ENCODE data around the gene SEH1L.
"Not testable (repeated sequence)": the region's sequence is repeated elsewhere in the genome, so short reads cannot be mapped to it uniquely, and the experiment has no call there.

Gene SEH1L

GRCh38 chr18:12963069-12963468, 15.3 kb downstream of the SEH1L start:
- TF ChIP-seq CTCF (IDR thresholded peaks at IDR 0.05; ENCODE audit: low read depth, low read length, missing control alignments) = no peak
- DNase-seq = no peak
- H3K4me3 ChIP-seq (ENCODE audit: low read depth, low read length) = no peak overlapping the region
- in situ Hi-C loops (cut with HindIII; ENCODE audit: low pct_ligation_motif_present, low sequenced_read_pairs) = no loop called here
- peaks cover 16% of the 10 kb centered on the region for H3K36me3 ChIP-seq (replicated peaks)
- no peak overlapping the region for H3K27ac ChIP-seq
- H3K27me3 ChIP-seq (replicated peaks) = no peaks in the 10 kb centered on the region

GRCh38 chr18:12968115-12968514, 20.3 kb downstream of the SEH1L start:
- Histone ChIP-seq H3K4me3 (ENCODE audit: low read depth, low read length) (no peak overlapping the region), H3K27ac (no peak overlapping the region), H3K27me3 (replicated peaks) (no peaks in the 10 kb centered on the region), H3K36me3 (replicated peaks) (peaks cover 23% of the 10 kb centered on the region)
- in situ Hi-C loops (cut with HindIII; ENCODE audit: low pct_ligation_motif_present, low sequenced_read_pairs) = no loop called here
- no peak for DNase-seq
- no peak for TF ChIP-seq CTCF (IDR thresholded peaks at IDR 0.05; ENCODE audit: low read depth, low read length, missing control alignments)

GRCh38 chr18:12968619-12969018, 20.8 kb downstream of the SEH1L start:
- DNase-seq = no peak
- no peak for TF ChIP-seq CTCF (IDR thresholded peaks at IDR 0.05; ENCODE audit: low read depth, low read length, missing control alignments)
- peaks cover 18% of the 10 kb centered on the region for H3K36me3 ChIP-seq (replicated peaks)
- H3K27me3 ChIP-seq (replicated peaks) = no peaks in the 10 kb centered on the region
- no peak overlapping the region for H3K4me3 ChIP-seq (ENCODE audit: low read depth, low read length)
- H3K27ac ChIP-seq = no peak overlapping the region
- in situ Hi-C loops (cut with HindIII; ENCODE audit: low pct_ligation_motif_present, low sequenced_read_pairs) = no loop called here

- peaks cover 31% of the 10 kb centered on the region for H3K36me3 ChIP-seq (replicated peaks)
- in situ Hi-C loops (cut with HindIII; ENCODE audit: low pct_ligation_motif_present, low sequenced_read_pairs) = no loop called here
These were observed 25.9 kb downstream of the SEH1L start for GRCh38 chr18:12973562-12974213.

GRCh38 chr18:12975488-12975887, 27.7 kb downstream of the SEH1L start:
- peaks cover 28% of the 10 kb centered on the region for H3K36me3 ChIP-seq (replicated peaks)
- H3K4me3 ChIP-seq (ENCODE audit: low read depth, low read length) = no peak overlapping the region
- in situ Hi-C loops (cut with HindIII; ENCODE audit: low pct_ligation_motif_present, low sequenced_read_pairs) = no loop called here
- no peak overlapping the region for H3K27ac ChIP-seq
- TF ChIP-seq CTCF (IDR thresholded peaks at IDR 0.05; ENCODE audit: low read depth, low read length, missing control alignments) = no peak
- DNase-seq = no peak
- H3K27me3 ChIP-seq (replicated peaks) = no peaks in the 10 kb centered on the region

More at GRCh38 chr18:12973562-12974213, 25.9 kb downstream of the SEH1L start:
- no peak for DNase-seq
- TF ChIP-seq CTCF (IDR thresholded peaks at IDR 0.05; ENCODE audit: low read depth, low read length, missing control alignments) = no peak
- H3K27me3 ChIP-seq (replicated peaks) = no peaks in the 10 kb centered on the region
- H3K27ac ChIP-seq = no peak overlapping the region
- H3K4me3 ChIP-seq (ENCODE audit: low read depth, low read length) = no peak overlapping the region

GRCh38 chr18:12976305-12976704, 28.5 kb downstream of the SEH1L start:
- H3K27me3 ChIP-seq (replicated peaks) = no peaks in the 10 kb centered on the region
- H3K27ac ChIP-seq = peak overlapping the region; percentile 56
- in situ Hi-C loops (cut with HindIII; ENCODE audit: low pct_ligation_motif_present, low sequenced_read_pairs) = no loop called here
- no peak for DNase-seq
- H3K4me3 ChIP-seq (ENCODE audit: low read depth, low read length) = no peak overlapping the region
- H3K36me3 ChIP-seq (replicated peaks) = peaks cover 26% of the 10 kb centered on the region
- TF ChIP-seq CTCF (IDR thresholded peaks at IDR 0.05; ENCODE audit: low read depth, low read length, missing control alignments) = no peak

- H3K4me3 ChIP-seq (ENCODE audit: low read depth, low read length); in situ Hi-C loops (cut with HindIII; ENCODE audit: low pct_ligation_motif_present, low sequenced_read_pairs); H3K27me3 ChIP-seq (replicated peaks); H3K27ac ChIP-seq; DNase-seq: not testable (repeated sequence)
- H3K36me3 ChIP-seq (replicated peaks) = peaks cover 18% of the 10 kb centered on the region
These were observed 32.3 kb downstream of the SEH1L start for GRCh38 chr18:12980065-12980464.
